GM19240 (cell line): ENCODE data around the gene PADI3.

Experiments used
- DNase-seq: peaks from one replicate; pipeline ENCODE4 v3.0.0; 2011; ENCODE audit warnings: low spot score; ENCODE audit not compliant: insufficient read length

The PADI3 gene

GRCh38 chr1:17248781-17249180, at the start of gene PADI3:
Gene PADI3, plus strand, starts transcription at chr1:17249098. Its CDS starts 40 bp downstream, at chr1:17249138.
- no peak for DNase-seq

DNA sequence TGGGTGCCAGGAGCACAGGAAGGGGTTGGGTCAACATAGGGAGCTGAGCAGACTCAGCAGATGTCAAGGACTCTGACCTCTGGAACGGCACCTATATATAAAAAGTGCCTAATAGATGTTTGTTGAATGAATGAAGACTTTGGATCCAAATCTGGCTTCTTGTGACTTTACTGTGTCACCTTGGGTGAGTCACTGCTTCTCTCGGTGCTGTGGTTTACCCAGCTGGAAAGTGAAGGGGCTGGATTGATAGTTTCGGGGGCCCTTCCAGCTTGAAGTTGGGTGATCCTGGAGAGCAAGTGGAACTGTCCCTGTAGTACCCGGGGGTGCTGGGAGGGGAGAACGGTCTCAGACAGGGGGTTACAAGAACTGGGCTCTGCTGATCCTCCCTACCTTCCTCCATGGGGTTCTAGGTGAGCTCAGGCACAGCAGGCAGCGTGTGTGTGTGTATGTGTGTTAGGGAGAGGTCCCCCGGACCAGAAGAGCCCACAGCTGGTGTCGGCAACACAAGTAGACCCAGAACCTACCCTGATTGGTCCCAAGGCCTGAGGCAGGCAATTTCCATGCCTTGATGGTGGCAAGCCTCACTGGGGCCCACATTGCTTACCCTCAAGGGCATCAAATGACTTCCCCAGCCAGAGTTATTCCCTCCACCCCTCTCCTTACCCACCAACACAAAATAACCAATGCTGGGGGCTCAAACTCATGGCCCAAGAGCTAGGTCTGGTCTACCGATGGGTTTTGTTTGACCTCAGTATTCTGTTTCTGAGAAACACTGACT, 49.4 kb upstream of the PADI3 start:
- DNase-seq = no peak

DNA sequence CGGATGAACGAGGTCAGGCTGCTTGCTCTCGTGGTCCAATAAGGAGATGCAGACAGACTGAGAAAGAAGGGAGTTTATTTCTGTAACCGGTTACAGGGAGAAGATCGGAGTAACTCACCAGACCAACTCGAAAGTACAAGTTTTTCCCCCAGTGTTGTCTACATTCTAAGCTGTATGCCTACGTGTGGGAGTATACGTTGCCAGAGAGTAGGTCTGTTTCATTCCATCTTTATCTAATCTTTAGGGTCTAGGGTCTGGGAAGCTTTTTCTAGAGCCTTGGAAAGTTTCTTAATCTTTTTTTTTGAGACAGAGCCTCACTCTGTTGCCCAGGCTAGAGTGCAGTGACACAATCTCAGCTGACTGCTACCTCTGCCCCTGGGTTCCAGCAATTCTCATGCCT, 48.7 kb upstream of the PADI3 start:
- no peak for DNase-seq

DNA sequence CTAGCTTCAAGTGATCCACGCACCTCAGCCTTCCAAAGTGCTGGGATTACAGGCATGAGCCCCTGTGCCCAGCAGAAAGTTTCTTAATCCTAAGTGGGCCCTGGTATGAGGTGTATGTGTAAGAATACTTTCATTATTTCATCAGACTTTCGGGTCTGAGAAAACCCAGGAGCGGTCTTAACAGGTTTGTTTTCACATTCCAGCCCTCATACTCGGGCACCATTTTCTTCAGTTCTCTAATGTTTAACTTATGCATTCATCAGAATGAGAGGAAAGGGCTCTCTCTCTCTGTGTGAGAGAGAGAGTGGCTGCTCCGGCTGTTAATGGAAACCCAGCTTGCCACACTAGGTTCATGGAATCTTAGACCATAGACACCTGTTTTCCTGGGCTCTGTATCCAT, 48.1 kb upstream of the PADI3 start:
- DNase-seq = no peak

DNA sequence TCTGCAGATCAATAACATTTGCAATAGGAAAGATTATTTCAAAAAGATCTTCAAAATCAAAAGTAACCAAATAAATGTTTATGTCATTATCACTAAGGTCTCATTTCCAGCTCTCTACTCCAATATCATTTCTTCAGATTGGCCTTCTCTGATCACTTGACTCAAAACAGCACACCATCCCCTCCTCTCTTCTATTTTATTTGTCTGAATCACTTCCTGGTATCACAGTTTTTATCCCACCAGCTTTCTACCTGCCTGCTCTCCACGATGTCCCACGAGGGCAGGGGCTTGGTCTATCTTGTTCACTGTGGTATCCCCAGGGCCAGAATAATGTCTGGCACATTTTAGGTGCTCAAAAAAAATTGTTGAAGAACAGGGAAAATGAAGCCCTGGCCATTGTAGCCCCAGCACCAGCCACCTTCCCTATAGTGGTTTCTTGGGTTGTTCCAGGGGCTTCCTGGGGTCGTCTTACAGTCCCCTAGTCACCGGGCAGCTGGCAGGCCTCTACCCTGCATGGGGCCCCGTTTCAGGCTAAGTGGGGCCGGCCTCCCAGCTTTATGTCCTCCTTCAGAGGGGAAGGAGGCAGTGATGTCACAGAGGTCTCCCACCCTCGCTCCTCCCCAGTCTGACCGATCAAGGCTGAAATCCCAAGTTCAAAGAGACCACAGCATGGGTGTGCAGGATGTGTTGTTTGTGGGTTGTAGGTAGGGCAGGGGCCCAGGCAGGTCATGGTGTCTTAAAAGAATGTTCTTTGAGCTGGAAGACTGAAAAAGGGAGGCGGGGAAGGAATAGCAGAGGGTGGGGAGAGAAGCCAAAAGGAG, 47.5 kb upstream of the PADI3 start:
- no peak for DNase-seq

- no peak for DNase-seq
These were observed 44.1 kb upstream of the PADI3 start, which contains the start of gene PADI1 for GRCh38 chr1:17204546-17205440. Gene PADI1, plus strand, starts transcription at chr1:17205128. Its CDS starts 90 bp downstream, at chr1:17205218.

DNA sequence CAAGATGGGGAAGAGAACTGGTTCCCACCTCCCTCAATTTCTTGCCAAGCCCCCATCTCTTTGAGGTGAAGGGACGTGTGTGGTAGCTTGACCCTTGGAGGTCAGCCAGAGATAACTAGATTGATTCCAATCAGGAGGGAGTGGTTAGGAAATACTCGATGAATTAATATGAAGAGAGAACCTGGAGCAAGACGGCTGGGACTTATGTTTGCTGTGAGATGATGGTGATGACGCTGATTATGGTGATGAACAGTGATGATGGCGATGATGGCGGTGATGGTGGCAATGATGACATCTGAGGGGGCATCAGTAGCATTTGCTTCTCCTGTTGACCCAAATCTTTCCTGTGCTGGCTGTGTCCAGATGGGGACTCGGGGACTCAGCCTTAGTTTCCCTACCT, 43.2 kb upstream of the PADI3 start:
- no peak for DNase-seq

- no peak for DNase-seq
These were observed 42.7 kb upstream of the PADI3 start for GRCh38 chr1:17206196-17206595.

- no peak for DNase-seq
These were observed 41.9 kb upstream of the PADI3 start for GRCh38 chr1:17207046-17207445.

DNA sequence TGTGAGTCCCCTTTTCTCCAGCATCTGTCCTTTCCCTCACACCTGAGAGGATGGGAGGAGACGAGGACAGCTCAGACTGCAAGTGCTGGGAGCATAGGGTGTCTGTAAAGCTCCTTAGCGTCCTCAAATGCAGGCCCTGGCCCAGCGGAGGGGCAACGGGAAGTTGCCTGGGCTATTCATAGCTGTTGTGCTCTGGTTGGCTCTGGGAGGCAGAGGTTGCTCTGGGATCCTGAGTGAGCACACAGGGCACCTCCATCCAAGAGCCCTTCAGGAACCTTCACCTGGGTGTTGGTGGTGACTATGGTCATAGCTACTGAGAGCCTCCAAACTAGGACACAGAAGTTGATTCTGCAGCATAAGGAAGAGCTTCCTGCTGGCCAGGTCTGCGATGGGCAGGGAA, 41.4 kb upstream of the PADI3 start:
- DNase-seq = no peak

DNA sequence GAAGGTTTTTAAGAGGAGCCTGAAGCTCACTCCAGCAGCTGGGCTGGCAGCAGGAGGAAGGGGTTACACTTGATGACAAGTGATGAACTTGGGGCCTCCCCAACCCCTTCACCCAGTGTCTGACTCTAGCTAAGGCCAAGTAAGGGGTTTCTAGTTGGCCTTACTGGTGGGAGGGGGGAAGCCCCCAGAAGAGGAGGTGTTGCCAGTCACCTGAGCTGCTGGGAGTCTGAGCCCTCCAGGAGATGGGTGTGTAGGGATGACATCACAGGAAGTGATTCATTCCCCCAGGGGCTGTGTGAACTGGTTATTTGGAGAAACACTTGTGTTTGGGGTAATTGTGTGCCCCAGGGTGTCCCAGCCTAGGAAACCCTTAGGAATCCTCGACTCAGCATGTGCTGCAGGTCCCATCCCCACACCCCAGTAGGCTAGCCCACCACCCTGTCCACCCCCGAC, 40.9 kb upstream of the PADI3 start:
- DNase-seq = no peak

DNA sequence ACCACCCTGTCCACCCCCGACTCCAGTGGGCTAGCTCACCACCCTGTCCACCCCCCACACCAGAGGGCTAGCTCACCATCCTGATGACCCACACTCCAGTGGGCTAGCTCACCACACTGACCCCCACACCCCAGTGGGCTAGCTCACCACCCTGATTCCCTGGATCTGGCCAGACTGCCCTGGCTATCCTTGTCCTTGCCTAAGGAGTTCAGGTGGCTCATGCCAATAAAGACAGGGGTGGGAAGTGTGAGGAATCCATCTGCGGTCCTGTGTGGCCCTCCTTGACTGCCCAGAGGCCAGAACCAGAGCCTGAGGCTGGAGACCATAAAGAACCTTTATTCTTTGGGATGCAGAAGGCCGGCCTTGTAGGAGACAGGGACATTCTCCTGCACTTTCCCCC, 40.4 kb upstream of the PADI3 start:
- DNase-seq = no peak

- DNase-seq = no peak
These were observed 39.5 kb upstream of the PADI3 start for GRCh38 chr1:17209430-17209829.

- DNase-seq = no peak
These were observed 38.7 kb upstream of the PADI3 start for GRCh38 chr1:17210176-17210575.

GRCh38 chr1:17211377-17211776, 37.5 kb upstream of the PADI3 start:
- DNase-seq = no peak

GRCh38 chr1:17212009-17212408, 36.9 kb upstream of the PADI3 start:
- DNase-seq = no peak

DNA sequence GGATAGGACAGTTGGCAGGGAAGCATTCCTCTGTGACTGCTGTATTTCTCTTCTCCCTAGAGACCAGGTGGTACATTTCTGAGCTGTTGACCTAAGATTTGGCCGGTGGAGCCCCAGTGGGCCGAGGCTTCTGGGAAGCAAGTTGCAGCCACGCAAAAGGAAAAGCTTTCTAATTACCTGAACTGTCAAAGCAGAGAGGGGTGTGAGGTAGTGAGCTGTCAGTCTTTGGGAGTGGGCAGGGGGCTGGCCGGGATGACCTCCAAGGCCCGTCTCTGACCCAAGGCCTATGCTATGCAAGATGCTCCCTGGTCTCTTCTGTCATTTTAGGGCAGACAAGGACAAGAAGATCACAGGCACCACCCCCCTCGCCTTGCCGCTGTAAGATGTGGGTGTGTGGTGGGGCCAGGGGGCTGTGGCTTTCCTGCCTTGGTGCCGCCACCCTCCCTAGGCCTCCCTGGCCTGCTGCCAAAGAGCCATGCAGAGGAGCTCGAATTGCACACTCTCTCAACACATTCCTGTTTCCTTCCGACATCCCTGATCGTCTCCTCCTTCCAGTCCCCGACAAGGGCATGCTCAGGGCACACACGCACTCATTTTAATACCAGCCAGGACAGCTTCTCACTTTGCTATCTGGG, 36.3 kb upstream of the PADI3 start:
- DNase-seq = no peak

- DNase-seq = no peak
These were observed 35.6 kb upstream of the PADI3 start for GRCh38 chr1:17213148-17213781.

DNA sequence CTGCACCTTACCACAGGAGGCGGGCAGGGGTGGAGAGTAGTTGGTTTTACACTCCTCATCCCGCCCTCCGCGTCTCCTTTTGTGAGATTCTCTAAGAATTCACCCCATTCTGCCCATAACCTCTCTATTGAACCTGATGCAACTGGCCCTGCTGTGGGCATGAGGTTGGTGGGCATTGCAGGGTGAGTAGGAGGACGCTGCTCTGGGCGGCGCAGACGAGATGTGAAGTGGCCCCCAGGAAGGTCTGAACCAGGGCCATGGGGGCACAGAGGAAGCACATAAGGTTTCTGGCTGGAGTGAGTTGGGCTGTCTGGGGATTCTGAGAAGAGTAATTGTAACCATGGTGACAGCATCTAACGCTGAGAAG, 35.1 kb upstream of the PADI3 start:
- no peak for DNase-seq

DNA sequence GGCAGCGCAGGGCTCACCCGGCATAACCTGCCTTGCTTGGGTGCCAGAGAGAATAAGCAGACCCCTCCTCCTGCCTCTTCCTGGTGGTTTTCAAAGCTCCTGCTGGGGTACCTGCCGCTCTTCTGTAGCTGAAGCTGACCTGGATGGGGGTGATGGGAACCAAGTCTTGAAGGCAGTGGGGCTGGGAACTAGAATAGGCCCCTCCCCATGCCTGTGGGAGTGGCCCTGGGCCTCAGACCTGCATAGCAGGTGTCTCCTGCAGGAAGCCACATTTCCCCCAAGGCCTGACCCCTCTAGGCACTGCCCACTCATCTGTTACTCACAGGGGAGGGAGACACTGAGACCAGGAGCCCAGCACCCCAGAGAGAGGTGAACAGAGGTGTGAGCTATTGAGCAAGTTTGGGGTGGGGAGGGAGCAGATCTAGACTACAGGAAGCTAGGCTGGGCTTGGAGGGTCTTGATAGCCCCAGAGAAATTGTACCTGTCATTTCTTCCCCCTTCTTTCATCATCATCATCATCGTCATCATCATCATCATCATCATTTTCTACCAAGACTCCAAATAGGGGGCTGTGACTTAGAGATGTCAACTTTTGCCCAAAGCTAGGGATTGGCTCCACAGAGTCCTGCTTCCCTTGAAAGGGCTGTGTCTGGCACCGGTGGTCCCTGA, 33.9 kb upstream of the PADI3 start:
- DNase-seq = no peak
